ENCODE measurements around the gene IPO11. TPM values are rescaled to one million over a fixed set of nuclear protein-coding genes. Genes with fewer than 3 reads are reported as not detected.

The IPO11 gene
- total RNA-seq (2022; extraction: Qiagen RNA extraction; ENCODE audit: low read depth): 15.8 to 20.7 TPM (median 16.7 TPM) in 5 replicates

DNA sequence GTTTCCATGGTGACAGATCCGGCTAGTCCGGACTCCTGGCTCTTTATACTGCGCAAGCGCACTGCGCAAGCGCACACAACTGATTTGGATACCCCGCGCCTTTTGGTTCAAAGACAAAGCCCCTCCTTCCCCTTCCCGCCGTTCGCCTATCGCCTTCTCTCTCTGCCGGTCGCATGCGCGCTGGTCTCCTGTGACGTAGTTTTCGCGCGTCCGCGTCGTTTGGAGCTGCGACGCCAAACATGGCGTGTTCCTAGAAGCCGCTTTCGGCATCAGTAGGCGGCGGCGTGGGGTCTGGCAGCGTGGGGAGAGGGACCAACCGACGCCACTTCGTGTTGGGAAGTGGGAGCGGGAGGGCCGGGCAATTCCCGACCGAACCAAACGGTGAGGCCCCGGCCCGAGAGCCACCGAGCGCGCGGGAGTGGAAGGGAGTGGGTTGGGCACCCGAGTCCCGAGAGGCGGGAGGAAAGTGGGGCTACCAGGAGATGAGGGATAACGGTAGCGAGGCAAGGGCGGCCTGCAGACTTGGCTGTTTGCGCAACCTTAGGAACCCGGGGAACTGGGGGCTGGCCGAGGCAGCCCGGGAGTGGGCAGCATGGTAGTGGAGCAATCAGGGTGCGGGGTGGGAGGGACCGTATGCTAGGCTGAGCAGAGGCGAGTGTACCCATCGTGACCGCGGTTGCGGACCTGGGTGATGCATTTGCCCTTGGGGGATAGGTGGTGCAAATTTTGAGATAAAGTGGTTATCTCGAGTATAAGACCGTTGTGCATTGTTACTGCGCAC is at the start of gene IPO11:
IPO11 (plus strand) TSS at position 215 of the 781 bp plus-strand sequence. CDS start 24,517 bp downstream, outside the sequence.

DNA sequence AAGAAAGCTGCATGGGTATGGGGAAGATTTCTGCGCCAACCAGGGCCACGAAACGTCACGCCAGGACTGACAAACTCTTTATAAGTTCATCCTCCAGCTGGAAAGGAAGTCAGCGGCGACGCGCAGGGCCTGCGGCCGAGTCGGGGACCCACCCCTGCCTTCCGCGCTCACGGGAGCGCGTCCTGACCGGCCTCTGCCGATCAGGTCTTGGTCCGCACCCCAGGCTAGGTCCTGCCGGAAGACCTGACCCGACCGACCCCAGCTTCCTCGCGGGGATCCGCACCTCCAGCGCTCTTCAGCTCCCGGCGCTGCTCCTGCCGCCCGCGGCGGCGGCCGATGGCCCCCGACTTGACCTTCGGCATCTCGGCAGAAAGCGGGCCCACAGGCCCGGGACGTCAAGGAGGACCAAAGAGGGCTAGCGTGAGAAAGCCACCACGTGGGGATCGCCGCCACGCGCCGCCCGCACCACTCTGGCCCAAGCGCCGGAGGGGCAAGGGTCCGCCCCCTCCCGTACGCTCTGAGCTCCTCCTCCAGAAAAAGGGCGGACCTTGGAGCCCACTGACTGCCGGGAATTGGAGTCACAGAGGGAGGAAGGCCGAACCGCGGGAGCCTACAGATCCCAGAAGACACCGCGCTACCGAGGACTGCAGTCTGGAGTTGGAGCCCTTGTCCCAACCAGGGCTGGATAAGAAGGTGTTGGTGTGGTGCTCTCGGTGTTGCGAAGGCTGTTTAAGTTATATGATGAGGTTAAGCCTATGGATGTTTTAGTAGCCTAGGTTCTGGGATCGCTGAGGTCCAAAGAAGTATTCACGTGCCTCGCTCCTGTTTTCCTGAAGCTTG is 8.9 kb upstream of the IPO11 start, which contains the start of gene DIMT1:
DIMT1 (minus strand) TSS at position 495 of the 840 bp plus-strand sequence; CDS start at position 362, 133 bp downstream.

DNA sequence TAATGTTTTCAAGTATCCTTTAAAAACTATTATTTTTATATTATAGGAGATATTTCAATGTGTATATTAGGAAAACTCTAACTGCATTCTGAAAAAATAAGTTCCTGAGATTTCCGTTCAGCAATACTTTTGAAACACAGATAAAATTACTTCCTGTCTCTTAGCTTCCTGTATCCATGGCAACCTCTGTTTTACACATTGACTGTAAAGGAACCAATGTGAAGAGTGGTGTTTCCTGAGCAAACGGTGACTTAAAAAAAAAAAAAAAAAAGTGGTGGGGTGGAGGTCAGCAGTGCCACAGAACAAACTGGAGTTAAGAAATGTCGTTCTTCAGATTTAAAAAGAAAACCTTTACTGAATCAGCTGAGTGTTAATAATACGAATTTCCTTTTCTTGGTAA is 166.0 kb downstream of the IPO11 start, which contains the start of gene LRRC70:
LRRC70 (plus strand) TSS at position 280 of the 400 bp plus-strand sequence. CDS start 620 bp downstream, outside the sequence.

Other genes starting within 250 kb of the IPO11 start
- 21.1 to 50.2 TPM (median 37.3 TPM) in 5 replicates for gene KIF2A, start 106.6 kb upstream of the IPO11 start, total RNA-seq (2022; extraction: Qiagen RNA extraction; ENCODE audit: low read depth)
- 39.1 to 49.2 TPM (median 44.9 TPM) in 5 replicates for gene DIMT1, start 8.9 kb upstream of the IPO11 start, total RNA-seq (2022; extraction: Qiagen RNA extraction; ENCODE audit: low read depth)
- gene LRRC70, start 166.1 kb downstream of the IPO11 start, total RNA-seq (2022; extraction: Qiagen RNA extraction; ENCODE audit: low read depth): 0.11 to 0.59 TPM (median 0.21 TPM) in 3 of 5 replicates, not detected in the others

All from A549 treated with RU486 at 1 μM for 4 hours (cell line).